ENCODE measurements around the gene PTGER1.

DNA sequence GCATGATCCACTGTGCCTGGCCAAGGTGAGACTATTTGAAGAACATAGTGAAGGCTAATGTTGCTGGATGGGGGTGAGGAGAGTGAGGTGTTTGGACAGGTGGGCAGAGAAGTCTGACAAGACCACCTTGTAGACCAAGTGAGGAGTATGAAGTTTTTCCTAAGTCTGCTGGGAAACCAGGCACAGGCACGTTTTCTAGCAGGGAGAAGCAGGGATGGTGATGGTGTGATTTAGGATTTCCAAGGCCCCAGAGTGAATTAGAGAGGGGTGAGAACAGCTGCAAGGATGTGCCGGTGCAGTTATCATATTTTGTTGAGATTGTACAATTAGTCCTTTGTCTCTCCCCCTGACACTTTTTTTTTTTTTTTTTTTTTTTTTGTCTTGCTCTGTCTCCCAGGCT is 47.7 kb downstream of the PTGER1 start:
- TF ChIP-seq, protein P1, sequence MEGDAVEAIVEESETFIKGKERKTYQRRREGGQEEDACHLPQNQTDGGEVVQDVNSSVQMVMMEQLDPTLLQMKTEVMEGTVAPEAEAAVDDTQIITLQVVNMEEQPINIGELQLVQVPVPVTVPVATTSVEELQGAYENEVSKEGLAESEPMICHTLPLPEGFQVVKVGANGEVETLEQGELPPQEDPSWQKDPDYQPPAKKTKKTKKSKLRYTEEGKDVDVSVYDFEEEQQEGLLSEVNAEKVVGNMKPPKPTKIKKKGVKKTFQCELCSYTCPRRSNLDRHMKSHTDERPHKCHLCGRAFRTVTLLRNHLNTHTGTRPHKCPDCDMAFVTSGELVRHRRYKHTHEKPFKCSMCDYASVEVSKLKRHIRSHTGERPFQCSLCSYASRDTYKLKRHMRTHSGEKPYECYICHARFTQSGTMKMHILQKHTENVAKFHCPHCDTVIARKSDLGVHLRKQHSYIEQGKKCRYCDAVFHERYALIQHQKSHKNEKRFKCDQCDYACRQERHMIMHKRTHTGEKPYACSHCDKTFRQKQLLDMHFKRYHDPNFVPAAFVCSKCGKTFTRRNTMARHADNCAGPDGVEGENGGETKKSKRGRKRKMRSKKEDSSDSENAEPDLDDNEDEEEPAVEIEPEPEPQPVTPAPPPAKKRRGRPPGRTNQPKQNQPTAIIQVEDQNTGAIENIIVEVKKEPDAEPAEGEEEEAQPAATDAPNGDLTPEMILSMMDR (conservative IDR thresholded peaks at IDR 0.05; ENCODE audit: low read length): no peak
- no peak for TF ChIP-seq EZH2phosphoT487 (IDR thresholded peaks at IDR 0.05; ENCODE audit: borderline replicate concordance, low read depth, low read length)
